GM15510 (cell line): Measurements from ENCODE around the gene TENT4B.

Experiments
- POLR2A ChIP-seq: IDR thresholded peaks from 3 replicates; pipeline ENCODE4 v1.6.1; 2011; ENCODE audit warnings: borderline replicate concordance; ENCODE audit not compliant: insufficient read length; ENCODE audit errors: extremely low read depth

Gene TENT4B

GRCh38 chr16:50234771-50235556 lies 81.9 kb downstream of the TENT4B start:
- TF ChIP-seq POLR2A = no peak

DNA sequence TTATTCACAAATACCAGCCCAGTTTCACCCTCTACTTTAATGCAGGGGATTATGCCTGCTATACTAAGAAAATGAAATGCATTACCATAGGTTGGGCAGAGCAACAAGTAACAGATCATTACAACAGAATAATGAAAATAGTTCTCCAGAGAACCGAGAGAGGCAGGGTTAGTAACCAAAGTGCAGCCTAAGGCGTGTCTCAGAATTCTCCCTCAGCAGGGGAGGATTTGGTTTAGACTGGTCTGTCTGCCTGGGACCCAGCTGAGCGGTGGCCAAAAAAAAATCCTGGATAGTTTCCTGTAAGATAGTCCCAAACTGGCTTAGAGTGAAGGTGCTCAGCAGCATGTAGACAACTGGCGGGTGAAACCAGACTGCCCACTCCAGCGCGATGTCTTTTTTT lies 82.5 kb downstream of the TENT4B start:
- no peak for TF ChIP-seq POLR2A

- TF ChIP-seq POLR2A = no peak
Measured at GRCh38 chr16:50238314-50238713, 85.2 kb downstream of the TENT4B start.

DNA sequence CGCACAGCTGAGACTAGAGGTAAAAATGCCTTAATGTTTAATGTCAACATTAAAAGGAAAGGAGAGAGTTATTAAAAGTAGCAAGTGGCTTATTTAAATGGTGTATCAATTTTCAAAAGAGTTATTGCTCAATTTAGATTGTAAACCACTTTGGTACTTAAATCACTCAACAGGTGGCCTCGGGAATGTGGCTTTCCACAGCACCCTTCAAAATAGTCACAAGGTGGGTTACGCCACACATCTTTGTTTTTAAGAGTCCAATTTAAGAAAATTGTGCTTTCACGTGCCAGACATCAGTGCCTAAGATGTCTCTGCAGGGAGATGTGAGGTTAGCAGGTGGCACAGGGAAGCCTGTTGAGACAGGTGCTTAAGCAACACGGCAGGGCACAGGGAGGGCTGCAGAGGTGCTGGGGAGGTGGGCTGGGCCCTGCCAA lies 85.8 kb downstream of the TENT4B start:
- no peak for TF ChIP-seq POLR2A

DNA sequence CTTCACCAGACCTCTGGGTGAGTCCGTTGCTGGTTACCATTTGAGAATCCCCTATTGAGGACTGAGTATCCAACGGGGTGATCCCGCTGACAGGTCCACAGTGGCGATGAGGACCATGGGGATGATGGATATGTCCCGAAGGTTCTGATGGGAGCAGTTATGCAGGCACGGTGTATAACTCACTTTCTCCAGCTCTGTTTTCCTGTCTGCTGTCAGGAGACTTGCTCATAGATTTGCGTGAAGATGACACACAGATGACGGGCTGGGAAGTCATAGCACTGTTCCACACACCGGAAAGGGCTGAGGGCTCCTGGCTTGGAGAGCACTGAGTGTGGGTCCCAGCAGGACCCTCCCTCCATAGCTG lies 91.0 kb downstream of the TENT4B start:
- no peak for TF ChIP-seq POLR2A

DNA sequence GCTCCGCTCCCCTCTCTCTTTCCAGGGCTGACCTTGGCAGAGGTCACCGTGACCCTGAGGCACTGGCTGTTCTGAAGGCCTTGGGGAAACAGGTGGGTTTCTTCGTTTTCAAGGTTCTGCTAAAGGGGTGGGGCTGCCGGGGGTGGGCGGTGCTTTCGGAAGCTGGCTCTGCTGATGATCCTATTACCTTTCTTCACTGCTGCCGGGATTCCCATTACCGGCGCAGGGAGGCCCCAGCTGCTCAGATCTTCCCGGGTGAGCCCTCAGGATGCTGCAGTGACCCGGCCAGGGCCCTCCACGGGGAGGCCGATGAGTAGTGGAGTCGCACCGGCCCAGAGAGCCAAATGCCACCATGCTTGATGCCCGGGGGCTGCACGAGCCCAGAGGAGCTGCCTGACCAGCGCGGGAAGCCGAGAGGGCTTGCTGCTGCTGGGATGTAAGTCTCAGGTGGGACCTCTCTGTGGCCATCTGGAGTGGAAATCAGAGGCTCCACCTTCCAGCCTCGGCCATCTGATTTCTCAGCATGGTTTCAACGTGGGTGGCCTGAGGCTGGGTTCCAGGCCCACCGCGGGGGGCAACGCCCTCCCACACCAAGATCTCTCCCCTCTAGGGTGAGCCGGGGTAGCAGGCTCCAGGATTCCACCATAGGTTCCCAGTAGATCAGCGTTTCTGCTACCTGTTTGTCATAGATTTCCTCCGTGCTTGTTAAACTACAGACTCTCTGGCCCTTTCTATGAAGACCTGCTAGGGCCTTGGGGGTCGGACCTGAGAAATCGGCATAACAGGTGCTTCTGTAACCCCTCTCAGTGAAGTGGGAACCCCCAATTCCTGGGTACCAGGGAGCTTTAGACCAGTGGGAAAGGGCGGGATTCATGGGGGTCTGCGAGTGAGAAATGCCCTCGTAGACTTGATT lies 91.7 kb downstream of the TENT4B start:
- TF ChIP-seq POLR2A = no peak

DNA sequence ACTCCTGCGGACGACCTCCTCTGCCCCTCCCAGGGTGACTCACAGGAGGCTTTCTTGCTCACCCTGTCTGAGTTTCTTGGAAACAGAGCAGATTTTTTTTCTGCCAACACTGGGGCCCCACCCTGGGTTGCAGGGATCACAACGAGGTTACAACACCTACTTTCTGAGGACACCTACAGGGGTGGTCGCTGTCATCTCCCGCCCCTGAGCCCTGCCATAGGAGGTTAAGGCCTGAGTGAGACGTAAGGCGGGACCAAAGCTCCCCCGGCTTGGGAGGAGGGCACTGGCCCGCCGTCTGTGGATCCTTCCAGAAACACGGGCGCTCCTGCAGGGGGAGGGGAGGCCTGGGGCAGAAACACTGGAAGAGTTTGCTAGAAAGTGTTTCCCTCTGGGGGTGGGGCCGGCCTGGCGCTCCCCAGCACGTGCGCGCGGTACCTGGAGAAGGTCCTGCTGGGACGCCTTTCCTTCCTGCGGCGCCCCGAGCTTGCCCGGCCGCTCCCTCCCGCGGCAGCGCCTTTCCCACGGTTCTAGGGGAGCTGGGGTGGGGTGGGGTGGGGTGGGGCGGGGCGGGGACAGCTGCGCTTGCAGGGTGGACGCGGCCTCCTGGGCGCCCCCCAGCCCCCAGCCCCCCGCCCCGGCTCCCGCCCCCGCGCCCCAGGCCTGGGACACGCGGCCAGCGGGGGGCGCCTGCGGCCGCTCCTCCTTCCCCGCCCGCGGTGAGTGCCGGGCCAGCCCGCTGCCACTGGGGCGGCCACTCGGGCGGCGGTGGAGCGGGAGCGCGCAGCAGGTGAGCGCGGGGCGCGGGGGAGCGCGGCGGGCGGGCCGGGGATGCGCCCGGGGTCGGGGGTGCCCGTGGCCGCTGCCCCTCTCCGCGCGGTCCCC lies 92.6 kb downstream of the TENT4B start:
- peak; percentile 21 for TF ChIP-seq POLR2A

- no peak for TF ChIP-seq POLR2A
Measured at GRCh38 chr16:50246299-50247122, 93.4 kb downstream of the TENT4B start.

DNA sequence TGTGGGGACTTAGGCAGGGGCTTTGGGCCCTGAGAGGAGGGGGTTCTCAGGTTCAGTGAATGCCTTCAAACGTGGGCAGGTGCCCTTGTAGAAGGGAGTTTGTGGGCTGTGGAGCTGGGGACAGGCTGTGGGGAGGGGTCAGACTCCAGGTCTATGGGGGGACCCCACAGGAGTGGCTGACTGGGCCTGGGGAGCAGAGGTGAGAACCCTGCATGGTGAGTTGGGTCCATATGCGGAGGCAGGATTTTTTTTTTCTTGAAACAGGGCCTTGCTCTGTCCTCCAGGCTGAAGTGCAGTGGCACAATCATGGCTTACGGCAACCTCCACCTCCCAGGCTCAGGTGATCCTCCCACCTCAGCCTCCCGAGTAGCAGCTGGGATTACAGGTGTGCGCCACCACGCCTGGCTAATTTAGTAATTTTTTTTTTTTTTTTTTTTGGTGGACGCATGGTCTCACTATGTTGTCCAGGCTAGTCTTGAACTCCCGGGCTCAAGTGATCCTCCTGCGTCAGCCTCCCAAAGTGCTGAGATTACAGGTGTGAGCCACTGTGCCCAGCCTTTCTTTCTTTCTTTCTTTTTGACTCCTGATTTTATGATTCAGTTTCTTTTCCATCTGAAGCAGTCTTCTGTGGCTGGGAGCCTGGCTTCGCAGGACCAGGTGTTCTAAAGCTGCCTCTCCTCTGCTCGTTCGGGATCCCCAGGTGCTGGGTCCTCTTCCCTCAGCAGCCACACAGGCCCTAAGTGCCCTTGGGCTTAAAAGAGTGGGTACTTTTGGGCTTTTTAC lies 94.2 kb downstream of the TENT4B start:
- TF ChIP-seq POLR2A = no peak

GRCh38 chr16:50247906-50248608 lies 95.0 kb downstream of the TENT4B start:
- TF ChIP-seq POLR2A = no peak

DNA sequence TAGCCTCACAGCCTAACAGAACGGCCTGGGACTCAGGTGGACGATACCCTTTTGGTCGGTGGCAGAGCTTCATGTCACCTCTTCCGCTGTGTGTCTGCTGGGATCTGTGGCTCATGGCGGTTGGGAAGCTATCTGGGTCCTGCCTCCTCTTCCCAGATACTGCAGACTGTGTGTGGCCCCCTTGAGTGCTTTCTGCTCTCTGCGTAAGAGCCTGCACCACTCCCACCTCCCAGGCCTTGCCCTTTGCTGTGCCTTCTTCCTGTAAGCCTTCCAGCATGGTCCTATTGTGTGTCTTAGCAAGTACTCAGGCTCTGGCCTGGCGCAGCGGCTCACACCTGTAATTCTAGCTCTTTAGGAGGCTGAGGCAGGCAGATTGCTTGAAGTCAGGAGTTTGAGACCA lies 95.7 kb downstream of the TENT4B start:
- TF ChIP-seq POLR2A = no peak

DNA sequence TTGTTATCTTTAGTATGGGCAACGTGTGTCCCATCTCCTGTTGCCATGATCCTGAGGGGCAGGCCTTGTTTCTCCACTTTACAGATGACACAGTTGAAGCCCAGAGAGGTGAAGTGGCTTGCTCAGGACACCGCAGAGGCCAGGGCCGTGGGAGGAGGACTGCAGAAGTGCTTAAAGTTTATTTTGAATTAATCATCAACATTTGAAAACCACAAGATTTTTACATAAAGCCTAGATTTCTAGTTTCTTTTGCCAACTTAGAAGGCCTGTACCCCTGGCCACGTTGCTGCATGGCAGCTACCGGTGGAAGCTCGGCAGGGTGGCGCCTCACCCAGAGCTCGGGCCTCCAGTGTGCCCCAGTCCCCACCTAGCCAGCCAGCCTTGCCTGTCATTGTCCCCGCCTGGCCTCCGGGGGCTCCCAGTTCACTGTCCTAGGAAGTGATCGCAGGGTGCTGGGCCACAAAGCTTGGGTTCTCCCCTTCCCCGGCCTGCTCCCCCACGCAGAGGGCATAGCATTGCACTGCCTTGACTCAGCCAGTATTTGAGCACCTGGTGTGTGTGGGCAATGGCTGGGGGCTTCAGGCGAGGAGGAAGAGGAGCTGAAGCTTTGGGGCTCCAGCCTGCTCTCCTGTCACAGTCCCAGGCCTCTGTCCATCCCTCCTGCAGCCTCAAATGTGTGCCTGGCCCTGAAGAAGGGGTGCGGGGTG lies 98.4 kb downstream of the TENT4B start:
- TF ChIP-seq POLR2A = no peak
